ENCODE data around the gene HLA-DOA. TPM values are rescaled to one million over a fixed set of nuclear protein-coding genes. Genes with fewer than 3 reads are reported as not detected.

The HLA-DOA gene
- total RNA-seq, 1 donor from 2014 or later: 0.70 TPM

GRCh38 chr6:32980488-32981038 lies 28.8 kb downstream of the HLA-DOA start:
- ATAC-seq (no peak), DNase-seq (ENCODE audit: low spot score) (no peak)

DNA sequence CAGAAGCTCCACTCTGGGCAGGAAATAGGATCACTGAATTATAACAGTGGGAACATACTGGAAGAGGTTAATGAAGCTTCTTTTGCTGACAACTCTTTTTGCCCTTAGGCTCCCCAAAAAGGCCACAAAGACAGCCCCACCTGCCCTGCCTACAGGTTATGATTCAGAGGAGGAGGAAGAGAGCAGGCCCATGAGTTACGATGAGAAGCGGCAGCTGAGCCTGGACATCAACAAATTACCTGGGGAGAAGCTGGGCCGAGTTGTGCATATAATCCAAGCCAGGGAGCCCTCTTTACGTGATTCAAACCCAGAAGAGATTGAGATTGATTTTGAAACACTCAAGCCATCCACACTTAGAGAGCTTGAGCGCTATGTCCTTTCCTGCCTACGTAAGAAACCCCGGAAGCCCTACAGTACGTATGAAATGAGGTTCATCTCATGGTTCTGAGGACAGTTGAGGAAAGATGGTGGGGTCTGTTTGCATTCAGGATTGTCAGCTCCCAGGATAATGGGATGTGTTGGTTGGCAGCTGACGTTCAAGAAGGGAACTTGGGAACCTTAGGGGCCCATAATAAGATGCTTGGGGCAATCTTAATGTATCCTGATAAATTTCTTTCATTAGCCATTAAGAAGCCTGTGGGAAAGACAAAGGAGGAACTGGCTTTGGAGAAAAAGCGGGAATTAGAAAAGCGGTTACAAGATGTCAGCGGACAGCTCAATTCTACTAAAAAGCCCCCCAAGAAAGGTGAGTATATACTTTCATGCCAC lies 29.5 kb downstream of the HLA-DOA start:
- DNase-seq (ENCODE audit: low spot score): no peak
- ATAC-seq: no peak

- ATAC-seq: peak; percentile 22
- DNase-seq (ENCODE audit: low spot score): no peak
Observed at GRCh38 chr6:32977953-32978324, 31.5 kb downstream of the HLA-DOA start.

DNA sequence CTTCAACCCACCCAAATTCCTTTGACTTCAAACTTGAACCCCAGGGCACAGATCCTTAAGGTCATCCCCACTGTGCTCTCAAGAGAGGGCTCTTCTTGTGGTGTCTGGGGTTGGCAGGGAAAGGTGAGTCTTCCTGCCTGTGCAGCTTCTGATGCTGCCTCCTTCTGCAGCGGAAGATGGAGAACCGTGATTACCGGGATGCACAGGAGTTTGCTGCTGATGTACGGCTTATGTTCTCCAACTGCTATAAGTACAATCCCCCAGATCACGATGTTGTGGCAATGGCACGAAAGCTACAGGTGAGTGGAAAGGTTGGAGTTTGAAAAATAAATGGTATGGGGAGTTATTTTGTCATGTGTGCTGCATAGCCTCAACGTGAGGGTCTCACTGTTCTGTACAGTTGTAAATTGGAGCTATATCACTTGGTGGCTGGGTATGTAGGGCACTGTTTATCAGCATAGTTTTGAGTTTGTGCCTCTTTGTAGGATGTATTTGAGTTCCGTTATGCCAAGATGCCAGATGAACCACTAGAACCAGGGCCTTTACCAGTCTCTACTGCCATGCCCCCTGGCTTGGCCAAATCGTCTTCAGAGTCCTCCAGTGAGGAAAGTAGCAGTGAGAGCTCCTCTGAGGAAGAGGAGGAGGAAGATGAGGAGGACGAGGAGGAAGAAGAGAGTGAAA lies 32.0 kb downstream of the HLA-DOA start:
- ATAC-seq: no peak
- DNase-seq (ENCODE audit: low spot score): no peak

- DNase-seq (ENCODE audit: low spot score) (no peak), ATAC-seq (no peak)
Observed at GRCh38 chr6:32976334-32977069, 32.9 kb downstream of the HLA-DOA start.

DNA sequence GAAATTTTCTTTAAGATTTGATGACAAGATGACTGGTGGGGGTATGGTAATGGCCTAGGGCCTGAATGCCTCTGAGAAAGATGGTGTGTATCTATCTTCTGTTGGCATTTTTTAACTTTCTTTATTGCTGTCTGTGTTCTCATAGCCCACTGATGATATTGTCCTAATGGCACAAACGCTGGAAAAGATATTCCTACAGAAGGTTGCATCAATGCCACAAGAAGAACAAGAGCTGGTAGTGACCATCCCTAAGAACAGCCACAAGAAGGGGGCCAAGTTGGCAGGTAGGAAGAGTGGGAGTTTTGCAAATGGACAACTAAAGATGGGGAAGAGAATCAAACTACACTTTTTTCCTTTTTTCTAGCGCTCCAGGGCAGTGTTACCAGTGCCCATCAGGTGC lies 33.5 kb downstream of the HLA-DOA start:
- no peak for DNase-seq (ENCODE audit: low spot score)
- ATAC-seq: no peak

GRCh38 chr6:32974541-32975308 lies 34.7 kb downstream of the HLA-DOA start:
- no peak for ATAC-seq
- DNase-seq (ENCODE audit: low spot score): no peak

DNA sequence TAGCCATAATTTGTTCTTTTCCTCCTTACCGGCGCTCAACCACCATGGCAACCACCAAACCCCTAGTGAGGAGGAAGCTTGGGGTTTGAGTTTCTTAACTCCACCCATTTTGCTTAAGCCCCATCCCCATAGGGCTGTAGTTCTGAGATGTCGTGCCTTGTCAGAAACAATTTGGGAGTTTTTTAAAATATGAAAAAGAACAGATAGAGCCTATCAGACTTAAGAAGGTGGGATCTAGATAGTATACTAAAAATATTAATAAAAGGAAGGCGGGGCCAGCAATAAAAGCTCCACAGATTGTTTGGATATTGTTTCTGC lies 35.4 kb downstream of the HLA-DOA start:
- DNase-seq (ENCODE audit: low spot score): no peak

GRCh38 chr6:32973144-32974015 lies 36.0 kb downstream of the HLA-DOA start:
- ATAC-seq (no peak), DNase-seq (ENCODE audit: low spot score) (no peak)

More for the DNA sequence above, 35.4 kb downstream of the HLA-DOA start:
- ATAC-seq: no peak

GRCh38 chr6:32972353-32973143 lies 36.8 kb downstream of the HLA-DOA start:
- ATAC-seq: no peak
- peak; percentile 63 for DNase-seq (ENCODE audit: low spot score)

DNA sequence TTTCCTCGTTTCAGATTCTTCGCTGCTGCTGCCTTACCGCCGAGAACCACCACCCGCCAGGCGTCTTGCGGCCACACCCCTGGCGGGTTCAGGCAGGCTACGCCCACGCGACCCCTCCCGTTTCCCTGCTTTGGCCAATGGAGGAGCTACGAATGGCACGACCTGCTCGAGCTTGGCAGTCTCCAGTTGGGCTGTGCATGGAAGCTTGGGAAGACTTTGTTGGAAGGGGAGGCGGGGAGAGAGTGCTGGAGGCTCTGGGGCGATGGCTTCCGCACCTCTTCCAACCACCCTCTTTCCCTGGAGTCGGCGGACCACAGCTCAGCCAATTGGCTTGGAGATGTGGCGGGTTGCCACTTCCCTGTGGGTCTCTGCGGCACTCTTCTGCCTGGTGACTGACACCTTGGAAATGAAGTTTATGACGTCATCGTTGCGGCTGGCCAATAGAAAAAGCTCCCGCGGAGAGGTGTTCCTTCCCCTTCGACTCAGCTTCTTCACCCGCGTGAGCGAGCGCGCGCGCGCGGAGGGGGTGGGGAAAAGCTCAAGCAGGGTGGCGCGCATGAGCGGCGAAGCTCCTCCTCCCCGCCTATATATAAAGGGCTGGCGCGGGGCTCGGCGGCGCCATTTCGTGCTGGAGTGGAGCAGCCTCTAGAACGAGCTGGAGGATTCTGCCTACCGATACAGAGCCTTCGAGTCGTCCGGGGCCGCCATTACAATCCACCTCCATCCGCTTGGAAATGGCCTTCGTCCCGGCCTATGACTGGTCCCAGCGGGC lies 37.6 kb downstream of the HLA-DOA start:
- ATAC-seq (peak; percentile 48), DNase-seq (ENCODE audit: low spot score) (peak; percentile 100)

DNA sequence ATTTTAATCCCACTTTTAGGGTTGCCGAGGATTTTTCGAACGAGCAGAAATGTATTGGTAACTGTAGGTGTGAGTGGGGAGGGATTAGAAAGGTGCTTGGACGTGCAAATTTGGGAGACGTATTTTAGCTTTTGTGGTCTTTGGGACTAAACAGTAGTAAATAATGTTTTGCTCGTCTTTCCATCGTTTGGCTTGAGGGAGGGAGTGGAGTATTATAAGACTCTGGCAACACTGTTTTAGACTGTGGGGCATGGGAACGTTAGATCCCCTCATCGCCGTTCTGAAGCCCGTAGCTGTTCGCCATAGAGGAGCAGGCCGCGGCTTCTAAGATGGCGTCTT lies 38.2 kb downstream of the HLA-DOA start:
- no peak for ATAC-seq
- DNase-seq (ENCODE audit: low spot score): no peak

DNA sequence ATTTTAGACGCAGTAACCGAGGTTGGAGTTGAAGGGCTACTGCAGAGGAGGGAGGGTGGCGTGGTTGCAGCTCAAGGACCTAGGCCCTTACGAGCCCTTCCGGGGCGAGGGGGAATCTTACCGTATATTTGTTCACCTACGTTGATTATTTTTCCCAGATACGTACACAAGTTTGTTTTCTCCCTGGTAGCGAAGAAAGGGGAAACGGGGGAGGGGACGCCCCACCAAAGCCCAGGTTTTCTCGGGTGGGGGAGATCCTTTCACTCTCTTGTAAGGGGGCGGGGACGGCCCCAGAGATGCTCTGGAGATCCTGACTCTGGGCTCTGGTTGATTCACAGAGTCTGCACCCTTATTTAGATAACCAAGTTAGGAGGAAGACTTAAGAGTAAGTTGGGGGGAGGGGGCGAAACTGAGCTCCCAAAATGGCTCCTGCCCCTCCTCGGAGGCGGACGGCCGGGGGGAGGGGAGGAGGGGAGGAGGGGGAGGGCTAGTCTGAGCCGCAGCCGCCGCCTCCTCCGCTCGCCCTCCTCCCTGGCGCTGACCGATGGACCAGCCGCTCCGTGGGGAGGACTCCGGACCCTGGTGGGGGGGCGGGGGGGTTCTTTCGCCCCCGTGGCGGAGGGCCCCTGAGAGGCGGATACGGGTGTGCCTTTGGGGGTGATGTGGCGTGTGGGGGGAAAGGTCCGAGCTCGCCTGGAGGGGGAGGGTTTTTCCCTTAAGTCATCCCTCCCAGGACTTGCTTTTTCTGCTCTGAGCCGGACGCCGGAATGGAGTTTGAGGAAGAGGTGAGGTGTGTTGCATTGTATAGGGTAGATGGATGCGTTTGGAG lies 38.8 kb downstream of the HLA-DOA start:
- DNase-seq (ENCODE audit: low spot score): peak; percentile 93
- ATAC-seq: peak; percentile 47

GRCh38 chr6:32969685-32970412 lies 39.5 kb downstream of the HLA-DOA start:
- peak; percentile 85 for DNase-seq (ENCODE audit: low spot score)
- peak; percentile 16 for ATAC-seq

DNA sequence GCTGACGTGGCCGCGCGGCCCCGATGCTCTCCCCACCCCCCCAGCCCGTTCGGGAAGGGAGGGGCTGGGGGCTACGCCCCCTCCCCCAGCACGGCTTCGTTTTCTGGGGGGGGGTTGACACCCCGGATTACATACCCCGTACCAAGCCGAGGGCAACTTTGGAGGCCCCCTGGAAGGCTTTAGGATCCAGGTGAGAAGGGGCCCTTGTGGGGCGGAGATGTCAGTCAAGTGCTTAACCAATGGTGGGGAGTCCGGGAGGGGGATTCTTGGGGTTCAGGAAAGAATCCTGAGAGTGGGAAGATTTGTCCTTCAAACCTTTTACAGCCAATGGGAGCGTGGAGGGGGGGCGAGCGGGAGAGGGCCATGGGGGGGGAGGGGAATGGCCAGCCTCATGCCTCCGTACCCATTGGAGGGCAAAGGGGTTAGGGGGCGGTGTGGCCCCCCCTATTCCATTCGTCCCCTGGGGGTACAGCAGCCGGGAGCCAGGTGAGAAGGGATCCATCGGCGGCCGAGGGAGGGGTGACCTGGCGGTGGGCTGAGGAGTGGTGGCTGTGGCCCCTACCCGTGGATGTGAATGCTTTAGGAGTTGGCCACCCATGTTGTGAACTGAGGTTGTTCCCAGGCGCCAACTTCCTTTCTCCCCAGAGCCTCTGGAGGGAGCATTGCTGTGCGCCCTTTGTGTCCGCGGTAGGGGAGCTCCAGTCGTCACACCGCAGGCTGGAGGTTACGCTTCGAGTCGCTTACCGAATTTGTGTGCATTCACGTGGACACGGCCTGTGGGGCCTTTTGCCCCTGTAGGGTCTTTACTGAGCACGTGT lies 40.3 kb downstream of the HLA-DOA start:
- ATAC-seq: peak; percentile 38

More for the DNA sequence above, 40.3 kb downstream of the HLA-DOA start:
- DNase-seq (ENCODE audit: low spot score): peak; percentile 69

All from left lobe of liver (tissue), 2 donors.